Fibroblast of skin of right biceps (primary cell): Measurements from ENCODE around the gene NT5DC4.

ENCODE experiments used
- DNase-seq: peaks from one replicate; pipeline ENCODE4 v3.0.0-alpha.2; 2013

NT5DC4 gene

GRCh38 chr2:112756207-112756606 lies 35.4 kb downstream of the NT5DC4 start:
- no peak for DNase-seq

DNA sequence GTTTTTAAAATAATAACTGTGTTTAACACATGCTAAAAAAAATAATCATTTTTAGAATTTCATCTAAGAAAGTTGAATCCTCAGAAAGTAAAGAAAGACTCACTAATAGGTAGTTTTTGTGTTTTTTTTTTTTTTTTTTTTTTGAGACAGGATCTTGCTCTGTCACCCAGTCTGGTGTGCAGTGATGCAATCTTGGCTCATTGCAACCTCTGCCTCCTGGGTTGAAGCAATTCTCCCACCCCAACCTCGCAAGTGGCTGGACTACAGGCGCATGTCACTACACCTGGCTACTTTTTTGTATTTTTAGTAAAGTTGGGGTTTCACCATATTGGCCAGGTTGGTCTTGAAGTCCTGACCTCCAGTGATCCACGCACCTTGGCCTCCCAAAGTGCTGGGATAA lies 36.4 kb downstream of the NT5DC4 start:
- no peak for DNase-seq

DNA sequence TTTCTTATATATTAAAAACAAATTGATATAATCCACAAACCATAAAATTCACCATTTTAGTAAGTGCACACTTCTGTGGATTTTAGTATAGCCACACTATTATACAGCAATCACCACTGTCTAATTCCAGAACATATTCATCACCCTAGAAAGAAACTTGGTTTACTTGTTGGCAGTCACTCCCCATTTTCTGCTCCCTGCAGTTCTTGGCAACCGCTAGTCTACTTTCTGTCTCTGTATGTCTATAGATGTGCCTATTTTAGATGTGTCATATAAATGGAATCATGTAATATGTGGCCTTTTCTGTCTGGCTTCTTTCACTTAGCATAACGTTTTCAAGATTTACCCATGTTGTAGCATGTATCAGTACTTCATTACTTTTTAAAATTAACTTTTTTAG lies 37.9 kb downstream of the NT5DC4 start:
- no peak for DNase-seq

DNA sequence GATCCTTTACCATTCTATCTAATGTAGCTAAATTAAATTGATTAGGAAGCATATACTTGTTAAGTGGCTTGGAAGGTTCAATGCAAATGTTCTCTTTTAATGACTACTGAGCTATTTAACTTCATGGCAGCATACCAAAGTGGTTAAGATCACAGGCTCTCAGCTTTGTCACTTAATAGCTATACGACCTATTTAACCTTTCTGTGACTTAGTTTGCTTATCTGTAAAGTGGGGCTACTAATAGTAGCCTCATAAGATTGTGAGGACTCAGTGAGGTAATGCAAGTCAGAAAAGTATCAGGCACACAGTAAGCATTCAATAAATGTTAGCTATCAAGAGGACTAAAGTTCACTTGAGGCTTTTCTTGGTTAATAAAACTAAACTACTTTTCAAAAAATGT lies 39.3 kb downstream of the NT5DC4 start:
- no peak for DNase-seq

GRCh38 chr2:112762276-112762675 lies 41.5 kb downstream of the NT5DC4 start:
- DNase-seq, result no peak

GRCh38 chr2:112764071-112765044 lies 43.5 kb downstream of the NT5DC4 start, which contains the start of gene CKAP2L:
Gene CKAP2L, minus strand, starts transcription at chr2:112764609. Its CDS starts 11 bp downstream, at chr2:112764598.
- DNase-seq, result peak; percentile 99

GRCh38 chr2:112765251-112765650 lies 44.4 kb downstream of the NT5DC4 start:
- DNase-seq, result no peak

GRCh38 chr2:112767693-112768330 lies 47.0 kb downstream of the NT5DC4 start:
- DNase-seq, result no peak

DNA sequence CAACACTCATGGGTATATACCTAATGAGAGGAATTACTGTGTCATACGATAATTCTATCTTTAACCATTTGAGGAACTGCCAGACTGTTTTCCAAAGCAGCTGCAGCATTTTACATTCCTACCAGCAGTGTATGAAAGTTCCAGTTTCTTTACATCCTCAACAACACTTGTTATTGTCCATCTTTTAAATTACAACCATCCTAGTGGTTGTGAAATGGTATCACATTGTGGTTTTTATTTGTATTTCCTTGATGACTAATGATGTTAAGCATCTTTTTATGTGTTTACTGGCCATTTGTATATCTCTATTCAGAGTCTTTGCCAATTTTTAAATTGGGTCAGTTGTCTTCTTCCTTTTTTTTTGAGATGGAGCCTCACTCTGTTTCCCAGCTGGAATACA lies 47.6 kb downstream of the NT5DC4 start:
- DNase-seq, result no peak

GRCh38 chr2:112772322-112772721 lies 51.5 kb downstream of the NT5DC4 start:
- DNase-seq, result no peak

- no peak for DNase-seq
Observed at GRCh38 chr2:112772911-112773475, 52.2 kb downstream of the NT5DC4 start.

GRCh38 chr2:112773556-112773955 lies 52.7 kb downstream of the NT5DC4 start:
- DNase-seq, result no peak

- no peak for DNase-seq
Observed at GRCh38 chr2:112774536-112775285, 53.9 kb downstream of the NT5DC4 start.

DNA sequence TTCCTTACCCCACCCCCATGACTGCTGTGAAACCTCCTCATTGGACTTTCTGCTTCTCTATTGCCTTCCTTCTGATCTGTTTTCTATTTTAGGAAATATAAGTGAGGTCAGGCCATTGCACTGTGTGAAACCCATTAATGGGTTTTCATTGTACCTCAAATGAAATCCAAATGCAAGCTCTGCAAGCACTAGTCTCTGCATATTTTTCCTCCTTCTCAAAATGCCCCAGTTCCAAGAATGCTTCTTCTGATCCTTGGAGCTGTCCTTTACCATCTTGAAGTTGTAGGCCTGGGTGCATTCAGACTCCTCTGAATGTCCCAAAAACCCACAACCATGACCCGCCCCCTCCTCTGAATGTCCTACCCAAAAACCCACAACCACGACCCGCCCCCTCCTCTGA lies 55.3 kb downstream of the NT5DC4 start:
- no peak for DNase-seq

GRCh38 chr2:112777036-112777435 lies 56.2 kb downstream of the NT5DC4 start:
- DNase-seq, result peak; percentile 31

- no peak for DNase-seq
Observed at GRCh38 chr2:112779598-112779997, 58.8 kb downstream of the NT5DC4 start.

DNA sequence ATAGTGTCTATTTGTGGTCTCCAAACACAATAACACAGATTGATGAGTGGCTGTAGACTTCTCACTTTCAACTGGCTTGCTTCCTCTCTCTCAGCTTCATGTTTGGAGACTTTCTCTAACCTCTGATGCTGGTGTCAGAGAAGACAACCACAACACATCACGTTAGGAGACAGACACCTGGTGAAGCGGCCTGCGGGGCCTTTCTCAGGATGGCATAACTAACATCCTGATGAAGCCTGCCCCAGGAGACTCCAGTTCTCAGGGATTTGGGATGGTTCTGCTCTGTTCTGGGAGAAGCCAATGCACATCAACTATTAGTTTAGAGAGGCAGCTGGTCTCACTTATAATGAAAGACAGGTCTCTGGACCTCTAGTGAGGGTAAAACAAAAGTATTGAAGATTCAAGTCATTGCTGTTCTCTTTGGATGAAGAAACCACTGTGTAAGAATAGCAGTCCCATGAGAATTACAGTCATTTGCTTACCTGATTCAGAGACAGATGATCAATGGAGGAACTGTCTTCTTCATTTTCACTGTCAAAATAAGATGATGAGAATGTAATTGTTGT lies 61.5 kb downstream of the NT5DC4 start:
- DNase-seq, result no peak

- DNase-seq, result no peak
Observed at GRCh38 chr2:112783187-112783714, 62.4 kb downstream of the NT5DC4 start.

- peak; percentile 57 for DNase-seq
Observed at GRCh38 chr2:112784199-112785189, 63.7 kb downstream of the NT5DC4 start, which contains the start of gene IL1A. Gene IL1A, minus strand, starts transcription at chr2:112784493. Its CDS starts 723 bp downstream, at chr2:112783770.

- no peak for DNase-seq
Observed at GRCh38 chr2:112787294-112787693, 66.5 kb downstream of the NT5DC4 start.
